Measurements from ENCODE around the gene UQCR11. TPM values are rescaled to one million over a fixed set of nuclear protein-coding genes. Genes with fewer than 3 reads are reported as not detected.

The UQCR11 gene
- polyA plus RNA-seq, 3 donors = 55.6 to 731 (median 659) TPM

- Mint-ChIP-seq H3K27ac (no peak overlapping the region), H3K4me3 (no peak overlapping the region), H3K27me3 (ENCODE audit: low read depth in 3 of 3) (peaks cover 0 to 4% (median 0%) of the 10 kb centered on the region in 3 donors), H3K36me3 (peaks cover 26 to 73% of the 10 kb centered on the region in 2 donors), H3K9me3 (peaks cover 0 to 3% (median 0%) of the 10 kb centered on the region in 7 donors), H3K4me1 (peaks cover 6% of the 10 kb centered on the region)
- TF ChIP-seq CTCF (IDR thresholded peaks at IDR 0.05) = no peak
- no peak overlapping the region for H3K4me2 ChIP-seq (replicated peaks; ENCODE audit: extremely low read depth, low read length, poor library complexity, severe bottlenecking)
- no peaks in the 10 kb centered on the region for H3K79me2 ChIP-seq (ENCODE audit: insufficient read depth, low read length)
- H3K4me1 ChIP-seq (ENCODE audit: control insufficient read depth in 1 of 2, insufficient read depth in 2 of 2, low read length in 2 of 2) = no peaks in the 10 kb centered on the region
- no peak overlapping the region for H3K9ac ChIP-seq (ENCODE audit: insufficient read depth, low read length, poor library complexity, severe bottlenecking)
- no peak for DNase-seq
- 98% methylated on average over 7 of the region's 11 CpGs for WGBS (ENCODE audit: insufficient coverage)
- no peaks in the 10 kb centered on the region for H3K27me3 ChIP-seq (ENCODE audit: control insufficient read depth in 2 of 2, insufficient read depth in 2 of 2, low read length in 2 of 2)
- no peak overlapping the region for H3K27ac ChIP-seq (ENCODE audit: low read depth in 1 of 2, low read length in 2 of 2)
- H3K9me3 ChIP-seq (replicated peaks in 1 of 2; ENCODE audit: control insufficient read depth in 1 of 2, insufficient read depth in 1 of 2, low read length in 2 of 2) = no peaks in the 10 kb centered on the region
- H3K36me3 ChIP-seq (replicated peaks in 1 of 2; ENCODE audit: control insufficient read depth in 1 of 2, insufficient read depth in 2 of 2, low read length in 2 of 2) = peaks cover 34 to 40% of the 10 kb centered on the region in 2 donors
- H4K20me1 ChIP-seq (ENCODE audit: insufficient read depth, low read length) = no peaks in the 10 kb centered on the region
- intact Hi-C loops (cut with micrococcal nuclease) = loop anchor here in 1 of 2 donors (10.0 kb wide), 1 partner anchor 144 kb away; no protein-coding TSS in a partner anchor
- no peak overlapping the region for H3K4me3 ChIP-seq (replicated peaks in 1 of 3; ENCODE audit: low read depth in 2 of 3, low read length in 3 of 3)
- no peak overlapping the region for H2AFZ ChIP-seq (ENCODE audit: insufficient read depth, low read depth, low read length, poor library complexity, severe bottlenecking)
These were observed 15.2 kb upstream of the UQCR11 start for GRCh38 chr19:1620502-1620901.

DNA sequence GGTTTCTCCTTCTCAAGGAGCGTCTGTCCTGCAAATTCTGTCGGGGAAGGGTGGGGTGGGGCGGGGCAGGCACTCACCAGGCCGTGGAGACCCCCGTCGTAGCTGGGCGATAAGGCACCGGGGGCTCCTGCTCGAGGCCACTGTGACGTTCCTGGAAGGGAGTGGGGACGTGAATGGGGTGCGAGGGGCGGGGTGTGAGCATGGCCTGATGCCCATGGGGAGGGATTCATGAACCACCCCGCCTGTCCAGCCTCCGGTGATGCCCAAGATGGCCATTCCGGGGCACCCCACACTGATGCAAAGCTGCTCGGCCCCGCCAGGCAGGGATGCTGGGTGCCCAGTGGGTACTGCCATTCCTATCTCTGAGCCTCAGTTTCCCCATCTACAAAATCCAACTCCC lies 14.4 kb upstream of the UQCR11 start:
- no peak overlapping the region for H3K9ac ChIP-seq (ENCODE audit: insufficient read depth, low read length, poor library complexity, severe bottlenecking)
- Mint-ChIP-seq H3K36me3 (peaks cover 30 to 77% of the 10 kb centered on the region in 2 donors), H3K9me3 (peaks cover 0 to 3% (median 0%) of the 10 kb centered on the region in 7 donors), H3K4me1 (peaks cover 3% of the 10 kb centered on the region), H3K27me3 (ENCODE audit: low read depth in 3 of 3) (peaks cover 0 to 4% (median 0%) of the 10 kb centered on the region in 3 donors), H3K4me3 (no peak overlapping the region), H3K27ac (no peak overlapping the region)
- H3K27me3 ChIP-seq (ENCODE audit: control insufficient read depth in 2 of 2, insufficient read depth in 2 of 2, low read length in 2 of 2) = no peaks in the 10 kb centered on the region
- WGBS (ENCODE audit: insufficient coverage) = 95% methylated on average over 14 of the region's 18 CpGs
- H3K36me3 ChIP-seq (replicated peaks in 1 of 2; ENCODE audit: control insufficient read depth in 1 of 2, insufficient read depth in 2 of 2, low read length in 2 of 2) = peaks cover 40 to 41% of the 10 kb centered on the region in 2 donors
- no peak overlapping the region for H3K4me3 ChIP-seq (replicated peaks in 1 of 3; ENCODE audit: low read depth in 2 of 3, low read length in 3 of 3)
- no peak overlapping the region for H2AFZ ChIP-seq (ENCODE audit: insufficient read depth, low read depth, low read length, poor library complexity, severe bottlenecking)
- H3K27ac ChIP-seq (ENCODE audit: low read depth in 1 of 2, low read length in 2 of 2) = no peak overlapping the region
- no peaks in the 10 kb centered on the region for H3K79me2 ChIP-seq (ENCODE audit: insufficient read depth, low read length)
- no peaks in the 10 kb centered on the region for H3K4me1 ChIP-seq (ENCODE audit: control insufficient read depth in 1 of 2, insufficient read depth in 2 of 2, low read length in 2 of 2)
- DNase-seq = no peak
- H3K4me2 ChIP-seq (replicated peaks; ENCODE audit: extremely low read depth, low read length, poor library complexity, severe bottlenecking) = no peak overlapping the region
- intact Hi-C loops (cut with micrococcal nuclease) = loop anchor here in 1 of 2 donors (10.0 kb wide), 1 partner anchor 145 kb away; no protein-coding TSS in a partner anchor
- H3K9me3 ChIP-seq (replicated peaks in 1 of 2; ENCODE audit: control insufficient read depth in 1 of 2, insufficient read depth in 1 of 2, low read length in 2 of 2) = no peaks in the 10 kb centered on the region
- TF ChIP-seq CTCF (IDR thresholded peaks at IDR 0.05) = no peak
- H4K20me1 ChIP-seq (ENCODE audit: insufficient read depth, low read length) = no peaks in the 10 kb centered on the region

Measured in CD14-positive monocyte (primary cell).